GM19239 (cell line): Measurements from ENCODE around the gene POFUT1.
"Not testable (repeated sequence)": the region's sequence is repeated elsewhere in the genome, so short reads cannot be mapped to it uniquely, and the experiment has no call there.

Experiments used
- DNase-seq: peaks from one replicate; pipeline ENCODE4 v3.0.0; 2011; ENCODE audit warnings: low spot score; ENCODE audit not compliant: insufficient read length
- FAIRE-seq: peaks from 2 replicates; lab custom pipeline; 2011; peaks lifted over from hg19 to GRCh38; lab: Jason Lieb, UNC

POFUT1 gene

GRCh38 chr20:32188376-32189122 is 19.1 kb upstream of the POFUT1 start:
- FAIRE-seq: no peak
- no peak for DNase-seq

- DNase-seq (no peak), FAIRE-seq (no peak)
Observed at GRCh38 chr20:32189123-32189410, 18.6 kb upstream of the POFUT1 start.

- DNase-seq (no peak), FAIRE-seq (no peak)
Observed at GRCh38 chr20:32189691-32190615, 17.7 kb upstream of the POFUT1 start.

- FAIRE-seq: no peak
- no peak for DNase-seq
Observed at GRCh38 chr20:32190616-32191415, 16.9 kb upstream of the POFUT1 start.

- DNase-seq (no peak), FAIRE-seq (no peak)
Observed at GRCh38 chr20:32191422-32191821, 16.3 kb upstream of the POFUT1 start.

GRCh38 chr20:32191873-32192272 is 15.8 kb upstream of the POFUT1 start:
- DNase-seq: no peak
- no peak for FAIRE-seq

GRCh38 chr20:32192698-32193097 is 15.0 kb upstream of the POFUT1 start:
- no peak for DNase-seq
- FAIRE-seq: no peak

GRCh38 chr20:32193336-32193735 is 14.3 kb upstream of the POFUT1 start:
- DNase-seq, FAIRE-seq: not testable (repeated sequence)

- DNase-seq: no peak
- no peak for FAIRE-seq
Observed at GRCh38 chr20:32193996-32194395, 13.7 kb upstream of the POFUT1 start.

- DNase-seq (no peak), FAIRE-seq (no peak)
Observed at GRCh38 chr20:32195581-32195980, 12.1 kb upstream of the POFUT1 start.

- DNase-seq, FAIRE-seq: not testable (repeated sequence)
Observed at GRCh38 chr20:32196613-32197012, 11.1 kb upstream of the POFUT1 start.

GRCh38 chr20:32197136-32197535 is 10.5 kb upstream of the POFUT1 start:
- not testable (repeated sequence) for FAIRE-seq

GRCh38 chr20:32199006-32199405 is 8.7 kb upstream of the POFUT1 start:
- FAIRE-seq: no peak

More at GRCh38 chr20:32197136-32197535, 10.5 kb upstream of the POFUT1 start:
- DNase-seq: not testable (repeated sequence)

GRCh38 chr20:32201296-32201976 is 6.2 kb upstream of the POFUT1 start:
- DNase-seq: no peak
- FAIRE-seq: no peak

More at GRCh38 chr20:32199006-32199405, 8.7 kb upstream of the POFUT1 start:
- DNase-seq: no peak

- DNase-seq (no peak), FAIRE-seq (no peak)
Observed at GRCh38 chr20:32201977-32202363, 5.7 kb upstream of the POFUT1 start.

GRCh38 chr20:32203356-32204204 is 4.1 kb upstream of the POFUT1 start:
- FAIRE-seq (no peak), DNase-seq (no peak)

GRCh38 chr20:32204205-32205109 is 3.2 kb upstream of the POFUT1 start:
- no peak for FAIRE-seq
- DNase-seq: no peak
